ENCODE results near the gene EHMT1. TPM values are rescaled to one million over a fixed set of nuclear protein-coding genes. Genes with fewer than 3 reads are reported as not detected.

The EHMT1 gene
- total and polyA plus RNA-seq, 9 of the 15 experiments (the other 6 are each of a cell fraction or from before 2014, with no cell fraction given) = 2.2 to 76.0 (median 36.4) TPM

DNA sequence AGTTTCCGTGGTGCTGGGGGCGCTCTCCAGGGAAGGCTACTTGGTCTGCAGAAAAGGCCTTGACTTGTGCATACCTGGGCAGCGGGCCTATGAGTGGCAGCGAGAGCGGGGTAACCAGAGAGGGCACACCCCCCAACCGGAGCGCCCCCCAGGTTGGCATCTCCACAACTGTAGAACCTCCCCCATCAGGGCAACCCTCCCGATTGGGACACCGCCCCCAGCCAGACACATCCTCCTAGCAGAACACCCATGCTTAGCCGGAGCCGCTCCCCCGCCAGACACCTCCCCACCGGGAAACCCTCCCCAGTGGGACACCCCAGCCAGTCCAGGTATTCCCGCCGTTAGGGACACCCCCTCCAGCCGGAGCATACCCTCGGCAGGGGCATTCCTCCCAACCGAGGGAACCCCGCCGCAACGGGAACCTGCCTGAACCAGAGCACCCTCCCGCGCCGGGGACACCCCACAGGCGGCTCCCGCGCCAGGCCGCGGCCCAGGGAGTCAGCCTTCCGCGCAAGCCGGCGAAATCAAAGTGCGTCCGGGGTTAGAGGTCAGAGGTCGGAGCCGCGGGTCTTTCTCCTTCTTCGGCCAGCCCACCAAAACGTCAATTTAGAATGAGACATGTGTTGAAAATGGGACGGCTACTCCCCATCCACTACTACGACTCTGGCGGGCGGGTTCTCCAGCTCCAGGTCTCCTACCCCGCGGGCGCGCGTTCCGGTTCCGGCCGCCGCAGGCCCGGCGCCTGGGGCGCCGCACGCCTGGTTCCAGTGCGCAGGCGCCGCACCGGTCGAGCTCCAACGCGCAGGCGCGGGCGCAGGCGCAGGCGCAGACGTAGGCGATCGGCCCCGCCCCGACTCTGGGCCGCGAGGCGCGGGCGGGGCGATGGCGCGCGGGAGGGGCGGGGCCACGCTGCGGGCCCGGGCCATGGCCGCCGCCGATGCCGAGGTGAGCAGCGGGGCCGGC lies at the start of gene EHMT1 (continued):
- TF ChIP-seq, protein P1, sequence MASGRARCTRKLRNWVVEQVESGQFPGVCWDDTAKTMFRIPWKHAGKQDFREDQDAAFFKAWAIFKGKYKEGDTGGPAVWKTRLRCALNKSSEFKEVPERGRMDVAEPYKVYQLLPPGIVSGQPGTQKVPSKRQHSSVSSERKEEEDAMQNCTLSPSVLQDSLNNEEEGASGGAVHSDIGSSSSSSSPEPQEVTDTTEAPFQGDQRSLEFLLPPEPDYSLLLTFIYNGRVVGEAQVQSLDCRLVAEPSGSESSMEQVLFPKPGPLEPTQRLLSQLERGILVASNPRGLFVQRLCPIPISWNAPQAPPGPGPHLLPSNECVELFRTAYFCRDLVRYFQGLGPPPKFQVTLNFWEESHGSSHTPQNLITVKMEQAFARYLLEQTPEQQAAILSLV (tag; IDR thresholded peaks at IDR 0.05) = no peak
- TF ChIP-seq, protein P2, sequence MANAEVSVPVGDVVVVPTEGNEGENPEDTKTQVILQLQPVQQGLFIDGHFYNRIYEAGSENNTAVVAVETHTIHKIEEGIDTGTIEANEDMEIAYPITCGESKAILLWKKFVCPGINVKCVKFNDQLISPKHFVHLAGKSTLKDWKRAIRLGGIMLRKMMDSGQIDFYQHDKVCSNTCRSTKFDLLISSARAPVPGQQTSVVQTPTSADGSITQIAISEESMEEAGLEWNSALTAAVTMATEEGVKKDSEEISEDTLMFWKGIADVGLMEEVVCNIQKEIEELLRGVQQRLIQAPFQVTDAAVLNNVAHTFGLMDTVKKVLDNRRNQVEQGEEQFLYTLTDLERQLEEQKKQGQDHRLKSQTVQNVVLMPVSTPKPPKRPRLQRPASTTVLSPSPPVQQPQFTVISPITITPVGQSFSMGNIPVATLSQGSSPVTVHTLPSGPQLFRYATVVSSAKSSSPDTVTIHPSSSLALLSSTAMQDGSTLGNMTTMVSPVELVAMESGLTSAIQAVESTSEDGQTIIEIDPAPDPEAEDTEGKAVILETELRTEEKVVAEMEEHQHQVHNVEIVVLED (CRISPR knock-in tag; IDR thresholded peaks at IDR 0.05) = peak; percentile 77
- peak; percentile 85 for TF ChIP-seq ATF7 (IDR thresholded peaks at IDR 0.05)
- TF ChIP-seq, protein P3, sequence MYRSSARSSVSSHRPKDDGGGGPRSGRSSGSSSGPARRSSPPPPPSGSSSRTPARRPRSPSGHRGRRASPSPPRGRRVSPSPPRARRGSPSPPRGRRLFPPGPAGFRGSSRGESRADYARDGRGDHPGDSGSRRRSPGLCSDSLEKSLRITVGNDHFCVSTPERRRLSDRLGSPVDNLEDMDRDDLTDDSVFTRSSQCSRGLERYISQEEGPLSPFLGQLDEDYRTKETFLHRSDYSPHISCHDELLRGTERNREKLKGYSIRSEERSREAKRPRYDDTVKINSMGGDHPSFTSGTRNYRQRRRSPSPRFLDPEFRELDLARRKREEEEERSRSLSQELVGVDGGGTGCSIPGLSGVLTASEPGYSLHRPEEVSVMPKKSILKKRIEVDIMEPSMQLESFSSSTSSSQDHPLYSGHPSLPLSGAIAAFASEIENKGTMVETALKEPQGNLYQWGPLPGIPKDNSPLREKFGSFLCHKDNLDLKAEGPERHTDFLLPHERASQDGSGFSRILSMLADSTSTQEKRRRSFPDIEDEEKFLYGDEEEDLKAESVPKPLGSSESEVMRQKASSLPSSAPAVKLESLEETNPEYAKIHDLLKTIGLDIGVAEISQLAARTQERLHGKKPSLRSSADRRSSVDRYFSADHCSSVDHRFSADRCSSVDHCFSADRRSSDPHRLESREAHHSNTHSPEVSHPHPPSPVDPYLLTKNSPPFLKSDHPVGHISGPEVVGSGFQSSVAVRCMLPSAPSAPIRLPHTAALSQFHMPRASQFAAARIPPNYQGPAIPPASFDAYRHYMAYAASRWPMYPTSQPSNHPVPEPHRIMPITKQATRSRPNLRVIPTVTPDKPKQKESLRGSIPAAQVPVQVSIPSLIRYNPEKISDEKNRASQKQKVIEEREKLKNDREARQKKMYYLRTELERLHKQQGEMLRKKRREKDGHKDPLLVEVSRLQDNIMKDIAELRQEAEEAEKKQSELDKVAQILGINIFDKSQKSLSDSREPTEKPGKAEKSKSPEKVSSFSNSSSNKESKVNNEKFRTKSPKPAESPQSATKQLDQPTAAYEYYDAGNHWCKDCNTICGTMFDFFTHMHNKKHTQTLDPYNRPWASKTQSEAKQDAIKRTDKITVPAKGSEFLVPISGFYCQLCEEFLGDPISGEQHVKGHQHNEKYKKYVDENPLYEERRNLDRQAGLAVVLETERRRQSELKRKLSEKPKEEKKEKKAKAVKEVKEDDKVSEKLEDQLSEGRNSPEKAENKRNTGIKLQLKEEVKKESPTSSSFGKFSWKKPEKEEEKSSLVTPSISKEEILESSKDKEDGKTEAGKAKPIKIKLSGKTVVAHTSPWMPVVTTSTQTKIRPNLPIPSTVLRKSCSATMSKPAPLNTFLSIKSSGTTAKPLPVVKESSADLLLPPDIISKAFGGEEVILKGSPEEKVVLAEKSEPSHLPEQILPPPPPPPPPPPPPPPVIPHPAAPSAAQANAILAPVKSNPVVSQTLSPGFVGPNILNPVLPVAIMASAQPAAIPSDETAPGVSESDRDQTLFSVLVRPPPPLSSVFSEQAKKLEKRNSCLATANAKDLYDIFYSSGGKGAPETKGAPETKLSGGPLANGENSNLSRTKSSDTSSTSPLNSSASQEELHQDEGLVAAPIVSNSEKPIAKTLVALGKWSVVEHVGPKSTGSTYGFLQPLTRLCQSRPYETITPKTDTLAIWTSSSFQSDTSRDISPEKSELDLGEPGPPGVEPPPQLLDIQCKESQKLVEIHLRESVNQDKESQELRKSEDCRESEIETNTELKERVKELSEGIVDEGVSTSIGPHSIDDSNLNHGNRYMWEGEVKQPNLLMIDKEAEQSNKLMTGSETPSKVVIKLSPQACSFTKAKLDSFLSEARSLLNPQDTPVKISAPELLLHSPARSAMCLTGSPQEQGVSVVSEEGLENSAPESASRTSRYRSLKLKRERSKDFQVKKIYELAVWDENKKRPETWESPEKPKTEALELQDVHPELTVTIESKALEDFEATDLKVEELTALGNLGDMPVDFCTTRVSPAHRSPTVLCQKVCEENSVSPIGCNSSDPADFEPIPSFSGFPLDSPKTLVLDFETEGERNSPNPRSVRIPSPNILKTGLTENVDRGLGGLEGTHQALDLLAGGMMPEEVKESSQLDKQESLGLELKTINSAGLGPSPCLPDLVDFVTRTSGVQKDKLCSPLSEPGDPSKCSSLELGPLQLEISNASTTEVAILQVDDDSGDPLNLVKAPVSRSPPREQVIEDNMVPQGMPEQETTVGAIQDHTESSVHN (IDR thresholded peaks at IDR 0.05; ENCODE audit: borderline replicate concordance in 1 of 2, low read depth in 1 of 2) = no peak
- peak; percentile 90 for TF ChIP-seq C11orf30 (IDR thresholded peaks at IDR 0.05; ENCODE audit: low read depth)
- TF ChIP-seq RUNX1 (IDR thresholded peaks at IDR 0.05; ENCODE audit: low read depth) = no peak
- no peak for TF ChIP-seq OTX1 (CRISPR knock-in tag; IDR thresholded peaks at IDR 0.05)
- TF ChIP-seq NBN (IDR thresholded peaks at IDR 0.05; ENCODE audit: low read depth) = peak; percentile 77
- TF ChIP-seq ELF4 (CRISPR knock-in tag; IDR thresholded peaks at IDR 0.05) = no peak
- no peak for TF ChIP-seq NONO (IDR thresholded peaks at IDR 0.05; ENCODE audit: low read depth in 2 of 2, low read length in 1 of 2)
- TF ChIP-seq FOXM1 (IDR thresholded peaks at IDR 0.05; ENCODE audit: low read depth) = no peak
- TF ChIP-seq FOXM1 (CRISPR knock-in tag; IDR thresholded peaks at IDR 0.05; ENCODE audit: low read depth) = no peak
- TF ChIP-seq PRPF4 (IDR thresholded peaks at IDR 0.05; ENCODE audit: insufficient read depth, low read depth, low read length, poor library complexity, severe bottlenecking) = no peak
- no peak for TF ChIP-seq FOXA1 (IDR thresholded peaks at IDR 0.05; ENCODE audit: borderline replicate concordance)
- no peak for TF ChIP-seq ZNF121 (CRISPR knock-in tag; conservative IDR thresholded peaks at IDR 0.05)
- 0 out of 2 replicates have a peak, but pooled peaks have one; percentile 56 for TF ChIP-seq RB1 (IDR thresholded peaks at IDR 0.05; ENCODE audit: low read depth)
